ENCODE results near the gene CBX7.

GRCh38 chr22:39094717-39095389 is 57.6 kb downstream of the CBX7 start:
- TF ChIP-seq CTCF (IDR thresholded peaks at IDR 0.05) (no peak), EZH2phosphoT487 (IDR thresholded peaks at IDR 0.05) (no peak), EZH2 (IDR thresholded peaks at IDR 0.05) (no peak)

All from neural progenitor cell (in vitro differentiated cells).